Caki2 (cell line): ENCODE data around the gene DCLRE1C. TPM values are rescaled to one million over a fixed set of nuclear protein-coding genes. Genes with fewer than 3 reads are reported as not detected.
"Not testable (repeated sequence)": the region's sequence is repeated elsewhere in the genome, so short reads cannot be mapped to it uniquely, and the experiment has no call there.

Experiments used
- DNase-seq: peaks from one replicate; pipeline ENCODE4 v3.0.0-alpha.2; 2015; ENCODE audit warnings: low read depth
- in situ Hi-C: cut with HindIII; loops from 2 replicates; pipeline ENCODE4 v1.10.0; 2016; ENCODE audit warnings: low sequenced_read_pairs, low pct_unique_long_range_greater_than_20kb, mixed read lengths
- total RNA-seq: library from RNA; depleted of rRNA; stranded (reverse); fragments of >200 nt; shearing (Covaris generic); gene quantifications from 2 replicates; pipeline ENCODE4 v1.2.3, GENCODE V29; 2014; ENCODE audit warnings: low replicate concordance

The DCLRE1C gene
- total RNA-seq, 1 experiment from 2014 or later = 9.5 TPM

DNA sequence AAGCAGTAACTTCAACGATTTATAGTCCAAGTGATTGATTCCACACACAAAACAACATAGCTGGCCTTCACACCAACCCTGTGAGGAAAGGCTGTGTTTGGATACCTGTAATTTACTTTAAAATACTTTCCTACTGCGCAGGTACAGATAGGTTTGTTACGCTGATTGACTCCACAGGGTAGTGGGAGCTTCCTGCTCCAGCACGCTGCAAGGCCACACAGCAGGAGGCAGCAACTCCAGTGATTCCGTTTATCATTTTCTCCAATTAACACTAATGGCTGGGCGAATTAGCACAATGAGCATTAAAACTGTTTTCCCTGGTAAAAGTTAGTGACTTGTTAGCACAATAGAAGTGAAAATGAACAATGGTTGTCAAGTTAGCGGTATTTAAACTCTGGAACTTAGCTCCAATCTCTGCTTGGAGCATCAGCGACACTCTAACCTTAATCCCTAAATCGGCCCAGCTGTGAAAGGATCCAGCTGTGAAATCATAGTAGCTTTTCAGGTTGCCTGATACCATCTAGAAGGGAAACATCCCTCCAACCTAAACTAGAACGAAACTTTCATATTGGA is 959 bp downstream of the DCLRE1C start:
- in situ Hi-C loops = no loop called here
- no peak for DNase-seq

DNA sequence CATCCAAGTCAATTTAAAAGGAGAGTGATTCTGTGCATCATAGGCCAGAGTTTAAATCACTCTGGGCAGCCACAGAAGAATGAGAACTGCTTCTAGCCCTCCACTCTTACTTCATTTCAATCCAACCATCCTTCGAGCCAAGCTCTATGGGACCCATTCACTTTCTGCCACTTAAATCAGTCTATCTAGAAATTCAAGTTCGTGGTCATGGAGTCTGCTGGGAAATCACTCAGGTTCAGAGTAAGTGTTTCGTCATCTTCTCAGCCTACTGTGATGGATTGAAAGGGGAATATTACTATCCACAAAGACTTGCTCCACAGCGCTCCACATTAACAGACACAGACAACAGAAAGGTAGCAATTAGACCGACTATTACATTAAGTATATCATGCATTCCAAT is 4.6 kb downstream of the DCLRE1C start:
- in situ Hi-C loops = no loop called here

DNA sequence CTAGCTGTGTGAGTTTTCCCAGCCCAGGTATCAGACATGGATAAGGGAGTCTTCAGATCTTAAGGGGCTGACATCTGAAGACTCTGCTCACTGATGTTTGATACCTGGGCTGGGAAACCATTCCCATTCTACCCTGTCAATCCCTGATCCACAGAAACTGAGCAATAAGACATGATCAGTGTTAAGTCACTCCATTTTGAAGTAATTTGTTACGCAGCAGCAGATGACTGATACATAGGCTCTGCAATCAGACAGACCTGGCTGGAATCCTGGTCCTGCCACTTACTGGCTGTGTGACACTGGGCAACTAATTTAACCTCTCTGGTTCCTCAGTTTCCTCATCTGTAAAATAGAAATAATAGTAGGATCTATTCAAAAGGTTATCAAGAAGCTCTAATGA is 6.6 kb downstream of the DCLRE1C start:
- no peak for DNase-seq
- in situ Hi-C loops = no loop called here

More for the DNA sequence above, 4.6 kb downstream of the DCLRE1C start:
- DNase-seq = no peak

DNA sequence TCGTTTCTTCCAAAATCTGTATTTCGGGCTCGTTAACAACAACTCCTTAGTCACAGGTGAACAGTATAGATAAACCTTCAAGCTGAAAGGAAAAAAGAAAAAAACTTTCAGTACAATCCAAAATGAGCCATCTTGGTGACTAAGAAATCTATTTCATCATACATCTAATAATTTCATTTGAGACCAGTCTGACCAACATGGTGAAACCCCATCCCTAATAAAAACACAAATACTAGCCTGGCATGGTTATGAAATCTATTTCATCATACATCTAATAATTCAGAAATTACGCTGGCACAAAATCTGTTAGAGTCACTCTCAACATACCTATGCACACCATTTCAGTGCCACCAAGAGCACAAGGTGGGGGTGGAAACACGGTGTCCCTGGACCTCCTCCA is 8.8 kb downstream of the DCLRE1C start:
- in situ Hi-C loops = no loop called here
- DNase-seq = no peak

DNA sequence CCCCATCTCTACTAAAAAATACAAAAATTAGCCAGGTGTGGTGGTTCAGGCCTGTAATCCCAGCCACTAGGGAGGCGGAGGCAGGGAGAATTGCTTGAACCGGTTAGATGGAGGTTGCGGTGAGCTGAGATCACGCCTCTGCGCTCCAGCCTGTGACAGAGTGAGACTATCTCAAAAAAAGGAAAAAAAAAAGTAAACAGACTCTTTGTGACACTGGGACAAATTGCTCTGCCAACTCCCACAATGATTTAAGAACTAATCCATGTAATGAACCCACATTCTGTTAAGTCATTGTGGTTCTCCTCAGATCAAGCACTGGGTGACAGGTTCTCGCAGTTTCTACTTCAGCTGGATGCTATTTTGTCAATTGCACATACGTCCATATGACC is 11.0 kb downstream of the DCLRE1C start:
- DNase-seq, in situ Hi-C loops: not testable (repeated sequence)

GRCh38 chr10:14942147-14942949 is 11.5 kb downstream of the DCLRE1C start:
- in situ Hi-C loops, DNase-seq: not testable (repeated sequence)

- peak; percentile 12 for DNase-seq
Measured at GRCh38 chr10:14938971-14939370, 14.9 kb downstream of the DCLRE1C start.

DNA sequence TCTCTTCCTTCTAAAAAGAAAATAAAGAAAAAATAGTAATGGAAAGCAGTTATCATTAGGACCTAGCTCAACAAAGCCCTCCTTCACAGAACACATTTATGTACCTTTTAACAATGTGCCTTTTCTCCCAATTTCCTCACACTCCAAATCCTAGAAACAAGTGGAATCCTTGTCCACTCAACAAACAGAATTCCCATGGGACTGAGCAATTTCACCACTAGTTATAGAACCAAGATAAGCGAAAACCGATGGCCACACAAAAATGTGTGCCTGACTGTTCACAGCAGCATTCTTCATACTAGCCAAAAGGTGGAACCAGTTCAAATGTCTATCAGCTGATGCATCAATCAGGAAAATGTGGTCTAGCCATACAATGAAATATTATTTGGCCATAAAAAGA is 17.3 kb downstream of the DCLRE1C start:
- DNase-seq = no peak
- in situ Hi-C loops = no loop called here

More at GRCh38 chr10:14938971-14939370, 14.9 kb downstream of the DCLRE1C start:
- in situ Hi-C loops = not testable (repeated sequence)

- in situ Hi-C loops = no loop called here
- DNase-seq = no peak
Measured at GRCh38 chr10:14930610-14931009, 23.3 kb downstream of the DCLRE1C start.

DNA sequence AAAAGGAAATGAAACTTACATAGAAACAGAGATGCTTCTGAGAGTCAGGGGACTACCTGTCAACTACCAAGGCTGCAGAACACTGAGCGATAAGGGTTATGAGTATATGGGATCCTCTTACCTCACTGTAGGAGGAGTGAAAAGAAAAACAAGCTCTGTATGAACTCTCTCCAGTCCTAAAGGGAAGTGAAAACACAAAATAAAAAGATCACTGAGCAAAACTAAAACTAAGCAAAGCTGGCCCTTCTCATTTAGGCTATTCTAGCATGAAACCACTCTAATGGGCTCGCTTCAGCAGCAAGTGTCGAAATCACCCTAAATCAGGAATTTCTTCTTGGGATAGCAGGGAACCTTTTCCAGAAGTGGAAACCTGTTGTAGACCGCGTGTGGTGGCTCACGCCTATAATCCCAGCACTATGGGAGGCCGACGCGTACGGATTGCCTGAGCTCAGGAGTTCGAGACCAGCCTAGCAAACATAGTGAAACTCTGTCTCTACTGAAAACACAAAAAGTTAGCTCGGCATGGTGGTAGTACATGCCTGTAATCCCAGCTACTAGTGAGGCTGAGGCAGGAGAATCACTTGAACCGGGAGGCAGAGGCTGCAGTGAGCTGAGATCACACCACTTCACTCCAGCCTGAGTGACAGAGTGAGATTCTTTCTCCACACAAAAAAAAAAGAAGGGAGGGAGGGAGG is 27.0 kb downstream of the DCLRE1C start:
- in situ Hi-C loops = no loop called here
- no peak for DNase-seq

DNA sequence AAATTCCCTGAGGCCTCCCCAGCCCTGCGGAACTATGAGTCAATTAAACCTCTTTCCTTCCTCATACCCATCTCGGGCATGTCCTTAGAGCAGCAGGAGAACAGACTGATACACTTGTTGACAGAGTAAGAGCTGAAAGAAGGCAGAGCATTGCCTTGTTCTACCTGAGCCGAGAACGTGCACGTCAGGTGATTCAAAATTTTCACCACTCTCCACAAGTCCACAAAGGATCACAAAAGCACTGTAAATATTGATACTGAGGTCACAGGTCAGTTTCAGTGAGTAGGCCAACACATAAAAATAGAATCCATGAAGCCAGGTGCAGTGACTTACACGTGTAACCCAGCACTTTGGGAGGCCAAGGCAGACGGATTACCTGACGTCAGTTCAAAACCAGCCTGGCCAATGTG is 27.8 kb downstream of the DCLRE1C start:
- no peak for DNase-seq
- in situ Hi-C loops = no loop called here

DNA sequence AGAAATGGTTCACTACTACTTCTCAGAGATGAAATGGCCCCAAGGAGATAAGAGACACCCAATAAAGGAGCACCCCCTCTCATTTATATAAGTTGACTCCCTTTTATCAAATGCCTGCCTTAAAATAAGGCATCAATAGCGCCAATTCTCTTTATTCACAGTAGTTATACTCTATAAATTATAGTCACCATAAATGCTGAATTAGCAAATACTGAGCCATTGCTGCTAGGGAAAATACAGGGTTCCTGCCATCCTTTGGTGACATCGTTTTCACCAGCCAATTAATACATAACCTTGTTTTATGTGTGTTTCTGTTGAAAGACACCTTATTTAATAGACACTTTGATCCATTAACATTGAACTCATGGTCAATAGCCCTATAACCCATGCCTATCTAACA is 28.6 kb downstream of the DCLRE1C start:
- DNase-seq = no peak
- in situ Hi-C loops = no loop called here

- in situ Hi-C loops = no loop called here
- no peak for DNase-seq
Measured at GRCh38 chr10:14924013-14924412, 29.9 kb downstream of the DCLRE1C start.

GRCh38 chr10:14918964-14919363 is 34.9 kb downstream of the DCLRE1C start:
- in situ Hi-C loops = no loop called here
- DNase-seq = no peak

- in situ Hi-C loops = no loop called here
- no peak for DNase-seq
Measured at GRCh38 chr10:14917827-14918226, 36.1 kb downstream of the DCLRE1C start.

- no peak for DNase-seq
- in situ Hi-C loops = no loop called here
Measured at GRCh38 chr10:14916600-14916999, 37.3 kb downstream of the DCLRE1C start.

DNA sequence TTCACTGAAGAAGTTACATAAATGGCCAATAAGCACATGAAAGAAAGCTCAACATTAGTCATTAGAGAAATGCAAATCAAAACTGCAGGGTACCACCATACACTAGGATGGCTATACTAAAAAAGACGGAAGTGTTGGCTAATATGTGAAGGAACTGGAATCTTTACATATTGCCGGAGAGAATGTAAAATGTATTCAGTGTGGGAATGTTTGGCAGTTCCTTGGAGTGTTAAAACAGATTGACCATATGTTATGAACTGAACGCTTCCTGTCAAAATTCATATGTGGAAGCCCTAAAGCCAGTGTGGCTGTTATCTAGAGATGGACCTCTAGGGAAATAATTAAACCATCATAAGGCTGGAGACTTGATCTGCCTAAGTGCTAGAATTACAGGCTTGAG is 42.1 kb downstream of the DCLRE1C start:
- in situ Hi-C loops = no loop called here
- no peak for DNase-seq

DNA sequence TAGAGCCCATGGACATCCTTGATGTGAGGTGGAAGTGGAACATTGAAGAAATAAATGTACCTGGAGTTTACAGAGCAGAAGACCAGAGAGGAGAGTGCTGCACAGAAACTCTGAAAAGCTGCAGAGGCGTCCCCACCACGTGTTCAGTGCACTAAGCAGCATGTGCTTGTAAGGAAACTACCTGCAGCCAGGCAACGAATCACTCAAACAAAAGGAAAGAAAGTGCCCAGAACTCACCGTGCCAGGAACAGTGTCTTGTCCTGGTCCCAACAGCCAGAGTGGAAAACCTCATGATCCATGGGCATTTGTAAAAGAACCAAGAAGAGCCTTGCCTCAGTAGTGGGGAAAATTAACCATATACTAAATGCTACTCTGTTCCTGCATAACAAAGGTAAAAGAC is 42.9 kb downstream of the DCLRE1C start:
- DNase-seq = no peak
- in situ Hi-C loops = no loop called here

DNA sequence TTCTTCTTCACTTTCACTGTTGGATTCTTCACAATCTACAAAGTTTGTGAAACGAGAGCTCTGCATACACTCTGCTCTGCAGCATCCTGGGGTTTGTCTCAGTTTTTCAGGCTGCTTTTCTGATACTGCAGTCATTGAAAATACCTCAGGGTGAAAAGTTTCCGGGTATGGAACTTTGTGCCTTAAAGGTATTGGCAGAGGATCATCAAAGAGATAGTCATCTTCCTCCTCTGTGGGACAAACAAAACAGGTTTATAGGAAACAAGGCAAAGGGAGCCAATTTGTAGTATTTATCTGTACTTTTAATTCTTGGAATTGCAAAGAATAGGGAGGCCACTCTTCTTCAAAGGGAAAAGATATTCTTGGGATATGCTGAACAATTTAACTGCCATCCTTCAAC is 44.8 kb downstream of the DCLRE1C start:
- in situ Hi-C loops = no loop called here

More for the DNA sequence above, 44.8 kb downstream of the DCLRE1C start:
- DNase-seq = no peak
